Lower lobe of right lung (tissue), 2 donors: ENCODE measurements around the gene CCDC185. TPM values are rescaled to one million over a fixed set of nuclear protein-coding genes. Genes with fewer than 3 reads are reported as not detected.

Source experiments
- ATAC-seq, 2 donors: fragments of 200-7000 bp; cut with Tn5 transposase; one replicate each; pipeline ENCODE4 v1.9.1; 2020 to 2022; ENCODE audit warnings: mild to moderate bottlenecking in 2 of 2, moderate library complexity in 2 of 2
- DNase-seq: peaks from one replicate; pipeline ENCODE4 v3.0.0-alpha.2; 2020
- H3K27ac ChIP-seq: fragments of 200-600 bp; one replicate; pipeline ENCODE4 v1.8.0; 2022
- H3K27me3 ChIP-seq: fragments of 200-600 bp; one replicate; pipeline ENCODE4 v1.8.0; 2022; ENCODE audit warnings: low read depth
- H3K36me3 ChIP-seq: fragments of 200-600 bp; one replicate; pipeline ENCODE4 v1.8.0; 2022; ENCODE audit warnings: mild to moderate bottlenecking
- H3K4me1 ChIP-seq: fragments of 200-600 bp; one replicate; pipeline ENCODE4 v1.8.0; 2022
- H3K4me3 ChIP-seq: fragments of 200-600 bp; one replicate; pipeline ENCODE4 v1.8.0; 2022; ENCODE audit warnings: mild to moderate bottlenecking
- H3K9me3 ChIP-seq: fragments of 200-600 bp; one replicate; pipeline ENCODE4 v1.8.0; 2022
- CTCF ChIP-seq: fragments of 200-600 bp; IDR thresholded peaks from one replicate; pipeline ENCODE4 v1.8.0; 2022; ENCODE audit warnings: antibody characterized with exemption, mild to moderate bottlenecking
- intact Hi-C: fragments of 100-400 bp; cut with DNase I; formaldehyde crosslinking; loops from one replicate; pipeline ENCODE4 v1.11.0; 2022
- total RNA-seq: library from RNA; stranded (reverse); fragmentation: NEBNext Ultra II Directional; extraction: Animal tissue kit (Norgen Biotek cat#: 25700); gene quantifications from one replicate; pipeline ENCODE4 v1.2.1, GENCODE V29; 2021
- donor health status: DM: no; HTN: yes; CAD: no; lungs with severe emphysema.

CCDC185 gene
- total RNA-seq, 1 donor from 2014 or later = not detected

DNA sequence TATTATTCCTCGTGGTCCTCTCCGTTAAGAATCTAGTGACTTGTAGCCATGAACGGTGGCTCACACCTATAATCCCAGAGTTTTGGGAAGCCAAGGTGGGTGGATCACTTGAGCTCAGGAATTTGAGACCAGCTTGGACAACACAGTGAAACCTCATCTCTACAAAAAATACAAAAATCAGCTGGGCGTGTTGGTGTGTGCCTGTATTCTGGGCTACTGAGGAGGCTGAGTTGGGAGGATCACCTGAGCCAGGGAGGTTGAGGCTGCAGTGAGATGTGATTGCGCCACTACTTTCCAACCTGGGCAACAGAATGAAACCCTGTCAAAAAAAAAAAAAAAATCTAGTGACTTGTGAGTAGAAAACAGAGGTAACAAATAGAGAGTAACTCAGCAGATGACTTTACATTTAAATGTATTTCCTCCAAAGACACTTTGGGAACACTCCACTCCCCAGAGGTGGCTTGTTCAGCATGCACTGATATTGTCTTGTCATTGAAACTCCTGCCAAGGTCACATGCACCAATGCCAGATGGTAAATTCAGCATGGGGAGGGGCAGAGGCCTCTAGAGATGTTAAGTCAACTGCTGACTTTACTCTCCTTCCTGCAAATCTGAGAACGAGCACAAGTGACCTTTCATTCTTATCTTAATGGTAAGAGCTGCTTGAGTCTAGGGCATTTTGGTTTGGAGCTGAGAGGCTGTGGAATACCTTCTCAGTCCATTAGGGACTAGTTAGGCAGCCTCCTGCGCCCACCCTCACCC is 24.9 kb downstream of the CCDC185 start:
- no peak for TF ChIP-seq CTCF
- no peak overlapping the region for H3K4me3 ChIP-seq
- intact Hi-C loops = no loop called here
- ATAC-seq (peak in 1 of 2 donors; percentile 21), DNase-seq (no peak)
- no peak overlapping the region for H3K27ac ChIP-seq
- H3K27me3 ChIP-seq = no peaks in the 10 kb centered on the region
- no peaks in the 10 kb centered on the region for H3K36me3 ChIP-seq
- H3K4me1 ChIP-seq = no peaks in the 10 kb centered on the region
- no peaks in the 10 kb centered on the region for H3K9me3 ChIP-seq

GRCh38 chr1:223419115-223419514 is 25.9 kb downstream of the CCDC185 start:
- no peak for DNase-seq
- Histone ChIP-seq H3K9me3 (no peaks in the 10 kb centered on the region), H3K27me3 (no peaks in the 10 kb centered on the region), H3K27ac (no peak overlapping the region), H3K36me3 (no peaks in the 10 kb centered on the region), H3K4me3 (no peak overlapping the region), H3K4me1 (no peaks in the 10 kb centered on the region)
- intact Hi-C loops = no loop called here
- TF ChIP-seq CTCF = no peak
- ATAC-seq = no peak

- intact Hi-C loops = no loop called here
- no peaks in the 10 kb centered on the region for H3K4me1 ChIP-seq
- no peaks in the 10 kb centered on the region for H3K9me3 ChIP-seq
- peak in 1 of 2 donors; percentile 15 for ATAC-seq
- H3K27me3 ChIP-seq = no peaks in the 10 kb centered on the region
- DNase-seq = no peak
- no peak for TF ChIP-seq CTCF
- H3K4me3 ChIP-seq = no peak overlapping the region
- H3K27ac ChIP-seq = no peak overlapping the region
- no peaks in the 10 kb centered on the region for H3K36me3 ChIP-seq
These were observed 26.3 kb downstream of the CCDC185 start for GRCh38 chr1:223419561-223419960.

DNA sequence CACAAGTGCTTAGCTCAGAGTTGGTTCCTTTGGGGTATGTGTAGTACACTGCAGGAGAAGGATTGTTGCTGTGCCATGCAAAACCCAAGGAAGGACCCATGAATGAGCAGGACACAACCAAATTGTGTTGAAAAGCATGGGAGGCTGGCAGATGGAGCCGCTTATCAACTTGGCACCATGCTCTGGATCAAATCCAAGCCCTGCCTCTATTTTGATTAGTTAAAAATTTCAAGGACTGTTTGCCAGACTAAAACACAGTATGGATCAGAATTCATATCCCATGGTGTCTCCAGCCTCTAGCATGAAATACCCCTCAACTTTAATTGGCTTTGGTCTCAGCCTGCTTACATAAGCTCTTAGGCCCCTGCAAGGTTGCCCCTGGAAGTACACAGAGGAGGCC is 27.8 kb downstream of the CCDC185 start:
- H3K4me1 ChIP-seq = no peaks in the 10 kb centered on the region
- intact Hi-C loops = no loop called here
- no peak for DNase-seq
- no peaks in the 10 kb centered on the region for H3K9me3 ChIP-seq
- no peak for ATAC-seq
- no peak overlapping the region for H3K4me3 ChIP-seq
- no peaks in the 10 kb centered on the region for H3K27me3 ChIP-seq
- no peak for TF ChIP-seq CTCF
- H3K27ac ChIP-seq = no peak overlapping the region
- H3K36me3 ChIP-seq = no peaks in the 10 kb centered on the region

GRCh38 chr1:223421676-223422075 is 28.5 kb downstream of the CCDC185 start:
- H3K27ac ChIP-seq = no peak overlapping the region
- no peaks in the 10 kb centered on the region for H3K9me3 ChIP-seq
- H3K27me3 ChIP-seq = no peaks in the 10 kb centered on the region
- no peak for TF ChIP-seq CTCF
- no peaks in the 10 kb centered on the region for H3K36me3 ChIP-seq
- H3K4me1 ChIP-seq = no peaks in the 10 kb centered on the region
- no peak for ATAC-seq
- DNase-seq = no peak
- intact Hi-C loops = no loop called here
- no peak overlapping the region for H3K4me3 ChIP-seq
